ENCODE data around the gene CYP19A1. TPM values are rescaled to one million over a fixed set of nuclear protein-coding genes. Genes with fewer than 3 reads are reported as not detected.

CYP19A1 gene
- total and polyA plus RNA-seq, 2 of the 8 experiments (the other 6 are each of a cell fraction or from before 2014, with no cell fraction given) = not detected

DNA sequence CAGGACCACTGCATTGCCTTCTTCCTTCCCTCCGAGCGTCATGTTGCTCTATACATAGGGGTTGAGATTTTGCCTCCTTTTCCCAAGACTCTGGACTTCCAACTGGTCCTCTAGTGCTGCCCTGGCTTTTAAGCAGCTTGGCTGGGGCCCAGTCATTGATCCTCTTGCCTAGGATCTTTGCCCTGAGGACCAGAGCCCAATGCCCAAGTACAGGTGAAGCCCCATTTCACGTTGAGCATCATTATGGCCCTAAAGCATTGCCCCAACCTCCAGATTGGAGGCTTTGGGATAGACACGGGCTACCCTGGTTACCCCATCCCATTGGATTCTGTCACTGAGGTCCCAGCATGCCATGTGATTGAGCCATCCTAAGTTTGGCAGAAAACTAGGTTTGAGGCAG is 47.7 kb downstream of the CYP19A1 start (continued):
- TF ChIP-seq, protein P1, sequence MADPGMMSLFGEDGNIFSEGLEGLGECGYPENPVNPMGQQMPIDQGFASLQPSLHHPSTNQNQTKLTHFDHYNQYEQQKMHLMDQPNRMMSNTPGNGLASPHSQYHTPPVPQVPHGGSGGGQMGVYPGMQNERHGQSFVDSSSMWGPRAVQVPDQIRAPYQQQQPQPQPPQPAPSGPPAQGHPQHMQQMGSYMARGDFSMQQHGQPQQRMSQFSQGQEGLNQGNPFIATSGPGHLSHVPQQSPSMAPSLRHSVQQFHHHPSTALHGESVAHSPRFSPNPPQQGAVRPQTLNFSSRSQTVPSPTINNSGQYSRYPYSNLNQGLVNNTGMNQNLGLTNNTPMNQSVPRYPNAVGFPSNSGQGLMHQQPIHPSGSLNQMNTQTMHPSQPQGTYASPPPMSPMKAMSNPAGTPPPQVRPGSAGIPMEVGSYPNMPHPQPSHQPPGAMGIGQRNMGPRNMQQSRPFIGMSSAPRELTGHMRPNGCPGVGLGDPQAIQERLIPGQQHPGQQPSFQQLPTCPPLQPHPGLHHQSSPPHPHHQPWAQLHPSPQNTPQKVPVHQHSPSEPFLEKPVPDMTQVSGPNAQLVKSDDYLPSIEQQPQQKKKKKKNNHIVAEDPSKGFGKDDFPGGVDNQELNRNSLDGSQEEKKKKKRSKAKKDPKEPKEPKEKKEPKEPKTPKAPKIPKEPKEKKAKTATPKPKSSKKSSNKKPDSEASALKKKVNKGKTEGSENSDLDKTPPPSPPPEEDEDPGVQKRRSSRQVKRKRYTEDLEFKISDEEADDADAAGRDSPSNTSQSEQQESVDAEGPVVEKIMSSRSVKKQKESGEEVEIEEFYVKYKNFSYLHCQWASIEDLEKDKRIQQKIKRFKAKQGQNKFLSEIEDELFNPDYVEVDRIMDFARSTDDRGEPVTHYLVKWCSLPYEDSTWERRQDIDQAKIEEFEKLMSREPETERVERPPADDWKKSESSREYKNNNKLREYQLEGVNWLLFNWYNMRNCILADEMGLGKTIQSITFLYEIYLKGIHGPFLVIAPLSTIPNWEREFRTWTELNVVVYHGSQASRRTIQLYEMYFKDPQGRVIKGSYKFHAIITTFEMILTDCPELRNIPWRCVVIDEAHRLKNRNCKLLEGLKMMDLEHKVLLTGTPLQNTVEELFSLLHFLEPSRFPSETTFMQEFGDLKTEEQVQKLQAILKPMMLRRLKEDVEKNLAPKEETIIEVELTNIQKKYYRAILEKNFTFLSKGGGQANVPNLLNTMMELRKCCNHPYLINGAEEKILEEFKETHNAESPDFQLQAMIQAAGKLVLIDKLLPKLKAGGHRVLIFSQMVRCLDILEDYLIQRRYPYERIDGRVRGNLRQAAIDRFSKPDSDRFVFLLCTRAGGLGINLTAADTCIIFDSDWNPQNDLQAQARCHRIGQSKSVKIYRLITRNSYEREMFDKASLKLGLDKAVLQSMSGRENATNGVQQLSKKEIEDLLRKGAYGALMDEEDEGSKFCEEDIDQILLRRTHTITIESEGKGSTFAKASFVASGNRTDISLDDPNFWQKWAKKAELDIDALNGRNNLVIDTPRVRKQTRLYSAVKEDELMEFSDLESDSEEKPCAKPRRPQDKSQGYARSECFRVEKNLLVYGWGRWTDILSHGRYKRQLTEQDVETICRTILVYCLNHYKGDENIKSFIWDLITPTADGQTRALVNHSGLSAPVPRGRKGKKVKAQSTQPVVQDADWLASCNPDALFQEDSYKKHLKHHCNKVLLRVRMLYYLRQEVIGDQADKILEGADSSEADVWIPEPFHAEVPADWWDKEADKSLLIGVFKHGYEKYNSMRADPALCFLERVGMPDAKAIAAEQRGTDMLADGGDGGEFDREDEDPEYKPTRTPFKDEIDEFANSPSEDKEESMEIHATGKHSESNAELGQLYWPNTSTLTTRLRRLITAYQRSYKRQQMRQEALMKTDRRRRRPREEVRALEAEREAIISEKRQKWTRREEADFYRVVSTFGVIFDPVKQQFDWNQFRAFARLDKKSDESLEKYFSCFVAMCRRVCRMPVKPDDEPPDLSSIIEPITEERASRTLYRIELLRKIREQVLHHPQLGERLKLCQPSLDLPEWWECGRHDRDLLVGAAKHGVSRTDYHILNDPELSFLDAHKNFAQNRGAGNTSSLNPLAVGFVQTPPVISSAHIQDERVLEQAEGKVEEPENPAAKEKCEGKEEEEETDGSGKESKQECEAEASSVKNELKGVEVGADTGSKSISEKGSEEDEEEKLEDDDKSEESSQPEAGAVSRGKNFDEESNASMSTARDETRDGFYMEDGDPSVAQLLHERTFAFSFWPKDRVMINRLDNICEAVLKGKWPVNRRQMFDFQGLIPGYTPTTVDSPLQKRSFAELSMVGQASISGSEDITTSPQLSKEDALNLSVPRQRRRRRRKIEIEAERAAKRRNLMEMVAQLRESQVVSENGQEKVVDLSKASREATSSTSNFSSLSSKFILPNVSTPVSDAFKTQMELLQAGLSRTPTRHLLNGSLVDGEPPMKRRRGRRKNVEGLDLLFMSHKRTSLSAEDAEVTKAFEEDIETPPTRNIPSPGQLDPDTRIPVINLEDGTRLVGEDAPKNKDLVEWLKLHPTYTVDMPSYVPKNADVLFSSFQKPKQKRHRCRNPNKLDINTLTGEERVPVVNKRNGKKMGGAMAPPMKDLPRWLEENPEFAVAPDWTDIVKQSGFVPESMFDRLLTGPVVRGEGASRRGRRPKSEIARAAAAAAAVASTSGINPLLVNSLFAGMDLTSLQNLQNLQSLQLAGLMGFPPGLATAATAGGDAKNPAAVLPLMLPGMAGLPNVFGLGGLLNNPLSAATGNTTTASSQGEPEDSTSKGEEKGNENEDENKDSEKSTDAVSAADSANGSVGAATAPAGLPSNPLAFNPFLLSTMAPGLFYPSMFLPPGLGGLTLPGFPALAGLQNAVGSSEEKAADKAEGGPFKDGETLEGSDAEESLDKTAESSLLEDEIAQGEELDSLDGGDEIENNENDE (IDR thresholded peaks at IDR 0.05; ENCODE audit: insufficient replicate concordance, low read length) = no peak
- TF ChIP-seq JUND (IDR thresholded peaks at IDR 0.05; ENCODE audit: low read length) (no peak), KDM1A (IDR thresholded peaks at IDR 0.05; ENCODE audit: borderline replicate concordance, low read length) (no peak), SIX5 (IDR thresholded peaks at IDR 0.05; ENCODE audit: low read depth, low read length) (no peak), CTBP2 (IDR thresholded peaks at IDR 0.05; ENCODE audit: borderline replicate concordance, insufficient read depth, insufficient read length, low read length) (no peak), ZNF274 (IDR thresholded peaks at IDR 0.05; ENCODE audit: borderline replicate concordance, extremely low read depth, low read length) (no peak), RFX5 (IDR thresholded peaks at IDR 0.05; ENCODE audit: borderline replicate concordance, low read depth, low read length) (no peak), SP1 (IDR thresholded peaks at IDR 0.05; ENCODE audit: low read depth, low read length) (no peak), PHF8 (conservative IDR thresholded peaks at IDR 0.05; ENCODE audit: low read depth, low read length) (no peak), CHD1 (IDR thresholded peaks at IDR 0.05; ENCODE audit: low read depth, low read length) (no peak), GTF2F1 (IDR thresholded peaks at IDR 0.05; ENCODE audit: borderline replicate concordance, low read depth, low read length) (no peak), SIRT6 (IDR thresholded peaks at IDR 0.05; ENCODE audit: low read length) (no peak)
